ENCODE measurements around the gene CA4.
"Not testable (repeated sequence)": the region's sequence is repeated elsewhere in the genome, so short reads cannot be mapped to it uniquely, and the experiment has no call there.

The CA4 gene

DNA sequence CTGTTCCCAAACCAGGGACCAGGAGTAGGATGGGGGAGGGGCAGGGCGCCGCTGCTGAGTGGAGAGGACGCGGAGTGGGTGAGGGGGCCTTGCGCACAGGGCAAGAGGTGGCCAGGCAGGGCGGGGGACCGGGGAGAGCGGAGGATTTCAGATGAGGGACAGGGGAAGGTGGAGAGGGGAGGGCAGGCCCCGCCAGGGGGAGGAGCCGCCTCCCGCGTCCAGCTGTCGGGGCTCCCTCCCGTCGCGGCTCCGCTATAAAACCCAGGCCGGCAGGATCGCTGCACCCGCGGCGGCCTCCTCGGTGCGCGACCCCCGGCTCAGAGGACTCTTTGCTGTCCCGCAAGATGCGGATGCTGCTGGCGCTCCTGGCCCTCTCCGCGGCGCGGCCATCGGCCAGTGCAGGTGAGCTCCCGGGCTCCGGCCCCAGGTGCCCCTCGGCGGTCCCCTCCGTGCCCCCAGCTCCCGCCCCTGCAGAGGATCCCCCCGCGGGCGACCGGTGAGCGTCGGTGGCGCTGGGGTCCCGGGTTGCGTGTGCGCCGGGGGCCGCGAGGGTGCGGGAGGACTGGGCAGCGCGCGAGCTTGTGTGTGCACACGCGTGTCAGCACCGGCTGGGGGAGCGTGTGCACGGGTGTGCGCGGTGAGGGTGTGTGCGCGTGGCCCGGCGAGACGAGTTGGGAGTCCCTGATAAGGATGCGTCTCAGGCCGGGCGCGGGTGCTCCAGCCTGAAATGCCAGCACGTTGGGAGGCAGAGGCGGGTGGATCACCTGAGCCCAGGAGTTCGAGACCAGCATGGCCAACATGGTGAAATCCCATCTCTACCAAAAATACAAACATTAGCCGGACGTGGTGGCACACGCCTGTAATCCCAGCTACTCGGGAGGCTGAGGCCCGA is at the start of gene CA4:
CA4 (plus strand) TSS at position 283 of the 892 bp plus-strand sequence; CDS start at position 345, 62 bp downstream.
- no peak for DNase-seq (ENCODE audit: low read depth)
- H3K4me3 ChIP-seq (ENCODE audit: low read depth, low read length), result no peak within 1 kb of the TSS

GRCh38 chr17:60100577-60100976 is 49.2 kb upstream of the CA4 start:
- H3K4me3 ChIP-seq (ENCODE audit: low read depth, low read length); DNase-seq (ENCODE audit: low read depth): not testable (repeated sequence)

More for the DNA sequence above, at the start of gene CA4:
- no peak for TF ChIP-seq CTCF (conservative IDR thresholded peaks at IDR 0.05; ENCODE audit: low read depth, low read length)

GRCh38 chr17:60102015-60102631 is 47.6 kb upstream of the CA4 start:
- not testable (repeated sequence) for H3K4me3 ChIP-seq (ENCODE audit: low read depth, low read length)

DNA sequence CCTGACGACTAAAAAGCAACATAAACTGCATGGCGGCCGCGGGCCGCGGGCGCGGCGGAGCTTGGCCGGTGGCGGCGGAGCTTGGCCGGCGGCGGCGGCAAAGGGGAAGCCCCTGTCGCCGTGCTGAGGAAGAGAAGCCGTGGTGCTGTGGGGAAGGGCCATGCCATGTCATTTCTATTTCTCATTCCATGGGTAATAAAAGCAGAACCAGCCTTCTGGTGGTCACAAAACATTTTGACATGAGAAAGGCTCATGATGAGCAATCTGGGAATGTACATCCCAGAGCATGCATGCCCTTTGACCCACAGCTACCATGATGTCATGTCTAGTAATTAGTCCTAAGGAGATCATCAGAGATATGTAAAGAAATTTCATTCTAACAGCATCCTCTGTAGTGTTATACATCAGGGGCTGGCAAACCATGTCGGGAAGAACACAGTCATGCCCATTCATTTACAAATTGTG is 47.1 kb upstream of the CA4 start:
- DNase-seq (ENCODE audit: low read depth), result peak; percentile 66
- H3K4me3 ChIP-seq (ENCODE audit: low read depth, low read length), result peak overlapping the region; percentile 44
- no peak for TF ChIP-seq CTCF (conservative IDR thresholded peaks at IDR 0.05; ENCODE audit: low read depth, low read length)

More at GRCh38 chr17:60102015-60102631, 47.6 kb upstream of the CA4 start:
- not testable (repeated sequence) for DNase-seq (ENCODE audit: low read depth)

- TF ChIP-seq CTCF (conservative IDR thresholded peaks at IDR 0.05; ENCODE audit: low read depth, low read length), result no peak
- no peak for DNase-seq (ENCODE audit: low read depth)
- no peak overlapping the region for H3K4me3 ChIP-seq (ENCODE audit: low read depth, low read length)
Measured at GRCh38 chr17:60103957-60104356, 45.8 kb upstream of the CA4 start.

- TF ChIP-seq CTCF (conservative IDR thresholded peaks at IDR 0.05; ENCODE audit: low read depth, low read length), result no peak
- no peak overlapping the region for H3K4me3 ChIP-seq (ENCODE audit: low read depth, low read length)
- peak; percentile 51 for DNase-seq (ENCODE audit: low read depth)
Measured at GRCh38 chr17:60106340-60107059, 43.3 kb upstream of the CA4 start.

DNA sequence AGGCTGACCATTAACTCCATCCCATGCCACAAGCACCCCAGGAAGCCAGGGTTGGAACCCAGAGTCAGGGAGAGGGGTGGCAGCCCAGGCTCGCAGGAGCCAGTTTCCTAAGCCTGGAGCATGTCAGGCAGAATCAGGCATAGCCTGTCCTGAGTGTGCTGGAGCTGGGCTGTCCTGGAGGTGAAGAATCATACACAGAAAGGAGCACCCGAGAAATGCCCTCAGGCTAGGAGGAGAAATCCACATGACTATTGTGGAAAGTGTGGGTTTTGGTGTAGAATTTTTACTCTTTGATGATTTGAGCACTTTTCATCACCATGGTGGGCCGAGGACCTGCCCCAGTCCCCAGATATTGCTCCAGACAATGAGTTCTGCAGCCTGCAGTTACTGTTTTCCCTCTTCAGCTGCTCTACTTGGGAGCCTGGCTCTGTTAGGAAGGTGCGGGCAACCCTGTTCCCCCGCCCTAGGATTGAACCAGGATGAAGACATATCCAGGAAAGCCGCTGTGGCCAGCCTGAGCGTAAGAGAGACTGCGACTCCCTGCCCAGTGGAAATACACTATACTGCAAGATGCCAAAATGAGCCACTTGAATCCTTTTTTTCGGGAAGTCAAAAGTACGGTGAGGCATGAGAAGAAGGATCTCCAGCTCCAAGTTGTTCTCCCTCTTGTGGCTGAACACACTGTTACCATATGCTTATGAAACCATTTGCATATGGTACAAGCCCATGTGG is 42.1 kb upstream of the CA4 start:
- peak; percentile 40 for TF ChIP-seq CTCF (conservative IDR thresholded peaks at IDR 0.05; ENCODE audit: low read depth, low read length)
- DNase-seq (ENCODE audit: low read depth), result peak; percentile 56
- H3K4me3 ChIP-seq (ENCODE audit: low read depth, low read length), result no peak overlapping the region

- H3K4me3 ChIP-seq (ENCODE audit: low read depth, low read length); DNase-seq (ENCODE audit: low read depth): not testable (repeated sequence)
Measured at GRCh38 chr17:60108309-60108708, 41.5 kb upstream of the CA4 start.
